Measurements from ENCODE around the gene CCDC174.

CCDC174 gene

DNA sequence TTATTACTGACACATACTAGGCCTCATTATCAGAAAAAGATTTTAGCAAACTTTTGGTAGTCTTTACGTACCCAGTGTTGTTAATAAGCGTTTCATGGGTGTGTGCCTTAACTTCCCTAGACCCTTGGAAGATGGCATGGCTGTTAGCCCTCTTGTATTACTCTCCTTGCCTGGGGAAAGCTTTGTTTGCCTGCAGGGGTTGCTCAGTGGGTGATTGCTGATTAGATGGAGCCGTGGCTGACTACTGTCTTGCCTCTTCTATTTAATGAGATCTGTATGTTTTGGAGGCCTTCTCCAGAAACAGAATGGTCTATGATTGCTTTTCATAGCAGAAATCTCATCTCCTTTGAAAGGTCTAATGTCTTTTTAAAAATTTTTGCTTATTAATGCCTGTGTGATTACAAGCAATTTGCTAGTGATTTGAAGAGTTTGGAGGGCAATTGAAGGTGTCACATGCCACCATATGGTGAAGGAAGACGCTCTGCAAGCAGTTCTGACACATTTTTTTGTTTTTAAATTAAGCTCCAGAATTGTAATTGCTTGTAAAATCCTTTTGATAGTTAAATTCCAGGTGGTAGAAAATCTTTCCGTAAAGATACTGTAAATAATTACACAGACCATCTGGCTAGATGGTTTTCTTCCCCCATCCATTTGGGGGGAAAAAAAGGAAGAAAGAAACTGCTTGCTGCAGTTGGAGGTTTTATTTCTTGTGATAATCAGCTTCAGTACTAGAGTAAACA is 12.0 kb downstream of the CCDC174 start:
- CTCF ChIA-PET, result interaction anchor here (1.0 kb wide), 1 partner anchor 257 kb away, joined by 3 read pairs; no protein-coding TSS in a partner anchor
- POLR2A ChIA-PET, result interaction anchor here (1.9 kb wide), 1 partner anchor 12 kb away, joined by 4 read pairs; the partner anchor contains the start of gene CCDC174
- no peak overlapping the region for H3K4me3 ChIP-seq (ENCODE audit: low read depth, low read length)
- H3K36me3 ChIP-seq (ENCODE audit: control insufficient read depth in 2 of 2, insufficient read depth in 1 of 2, low read length in 2 of 2), result peaks cover 73 to 96% of the 10 kb centered on the region in 2 experiments
- no peak for TF ChIP-seq ZNF335 (tag by site-specific recombination; conservative IDR thresholded peaks at IDR 0.05)
- TF ChIP-seq ZNF626 (tag by site-specific recombination; IDR thresholded peaks at IDR 0.05), result no peak
- TF ChIP-seq, protein P1, sequence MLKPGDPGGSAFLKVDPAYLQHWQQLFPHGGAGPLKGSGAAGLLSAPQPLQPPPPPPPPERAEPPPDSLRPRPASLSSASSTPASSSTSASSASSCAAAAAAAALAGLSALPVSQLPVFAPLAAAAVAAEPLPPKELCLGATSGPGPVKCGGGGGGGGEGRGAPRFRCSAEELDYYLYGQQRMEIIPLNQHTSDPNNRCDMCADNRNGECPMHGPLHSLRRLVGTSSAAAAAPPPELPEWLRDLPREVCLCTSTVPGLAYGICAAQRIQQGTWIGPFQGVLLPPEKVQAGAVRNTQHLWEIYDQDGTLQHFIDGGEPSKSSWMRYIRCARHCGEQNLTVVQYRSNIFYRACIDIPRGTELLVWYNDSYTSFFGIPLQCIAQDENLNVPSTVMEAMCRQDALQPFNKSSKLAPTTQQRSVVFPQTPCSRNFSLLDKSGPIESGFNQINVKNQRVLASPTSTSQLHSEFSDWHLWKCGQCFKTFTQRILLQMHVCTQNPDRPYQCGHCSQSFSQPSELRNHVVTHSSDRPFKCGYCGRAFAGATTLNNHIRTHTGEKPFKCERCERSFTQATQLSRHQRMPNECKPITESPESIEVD (tag by site-specific recombination; IDR thresholded peaks at IDR 0.05), result no peak
- TF ChIP-seq, protein P2, sequence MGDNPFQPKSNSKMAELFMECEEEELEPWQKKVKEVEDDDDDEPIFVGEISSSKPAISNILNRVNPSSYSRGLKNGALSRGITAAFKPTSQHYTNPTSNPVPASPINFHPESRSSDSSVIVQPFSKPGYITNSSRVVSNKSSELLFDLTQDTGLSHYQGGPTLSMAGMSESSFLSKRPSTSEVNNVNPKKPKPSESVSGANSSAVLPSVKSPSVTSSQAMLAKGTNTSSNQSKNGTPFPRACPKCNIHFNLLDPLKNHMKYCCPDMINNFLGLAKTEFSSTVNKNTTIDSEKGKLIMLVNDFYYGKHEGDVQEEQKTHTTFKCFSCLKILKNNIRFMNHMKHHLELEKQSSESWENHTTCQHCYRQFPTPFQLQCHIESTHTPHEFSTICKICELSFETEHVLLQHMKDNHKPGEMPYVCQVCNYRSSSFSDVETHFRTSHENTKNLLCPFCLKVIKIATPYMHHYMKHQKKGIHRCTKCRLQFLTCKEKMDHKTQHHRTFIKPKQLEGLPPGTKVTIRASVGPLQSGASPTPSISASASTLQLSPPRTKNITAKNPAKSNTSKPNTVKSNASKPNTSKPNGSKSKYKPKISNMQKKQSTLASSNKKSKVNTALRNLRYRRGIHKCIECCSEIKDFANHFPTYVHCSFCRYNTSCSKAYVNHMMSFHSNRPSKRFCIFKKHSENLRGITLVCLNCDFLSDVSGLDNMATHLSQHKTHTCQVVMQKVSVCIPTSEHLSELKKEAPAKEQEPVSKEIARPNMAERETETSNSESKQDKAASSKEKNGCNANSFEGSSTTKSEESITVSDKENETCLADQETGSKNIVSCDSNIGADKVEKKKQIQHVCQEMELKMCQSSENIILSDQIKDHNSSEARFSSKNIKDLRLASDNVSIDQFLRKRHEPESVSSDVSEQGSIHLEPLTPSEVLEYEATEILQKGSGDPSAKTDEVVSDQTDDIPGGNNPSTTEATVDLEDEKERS (tag by site-specific recombination; IDR thresholded peaks at IDR 0.05), result no peak
- no peak for TF ChIP-seq GLIS2 (tag by site-specific recombination; IDR thresholded peaks at IDR 0.05)
- no peak for TF ChIP-seq ZNF311 (tag by site-specific recombination; IDR thresholded peaks at IDR 0.05; ENCODE audit: borderline replicate concordance)
- TF ChIP-seq GFI1B (tag by site-specific recombination; IDR thresholded peaks at IDR 0.05), result no peak
- no peak for TF ChIP-seq ZNF558 (tag by site-specific recombination; IDR thresholded peaks at IDR 0.05)
- no peak for TF ChIP-seq ZNF843 (tag by site-specific recombination; IDR thresholded peaks at IDR 0.05)
- H3K9me3 ChIP-seq (ENCODE audit: control insufficient read depth, insufficient read depth, low read depth, low read length), result no peaks in the 10 kb centered on the region
- no peak overlapping the region for H3K27ac ChIP-seq (ENCODE audit: extremely low read depth, low read depth, low read length)
- no peaks in the 10 kb centered on the region for H3K4me1 ChIP-seq (ENCODE audit: control insufficient read depth, insufficient read depth, low read length)

DNA sequence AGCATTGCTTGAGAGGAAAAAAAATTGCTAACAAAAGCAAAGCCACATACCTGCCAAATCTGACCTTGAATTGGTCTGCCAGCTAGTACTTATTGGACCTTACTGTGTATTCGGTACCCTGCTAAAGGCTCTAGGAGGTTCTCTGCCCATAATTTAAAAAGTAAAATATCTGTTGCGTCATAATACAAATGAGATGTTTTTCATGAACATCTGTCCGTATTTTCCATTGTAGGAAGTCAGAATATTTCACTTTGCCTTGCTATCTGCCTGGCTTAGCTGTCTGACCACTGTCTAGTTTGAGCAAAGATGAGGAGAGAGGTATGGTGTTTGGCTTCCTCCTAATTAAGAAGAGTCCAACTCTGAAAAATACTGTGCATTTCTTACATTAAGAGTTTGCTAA is 12.6 kb downstream of the CCDC174 start:
- no peak overlapping the region for H3K4me3 ChIP-seq (ENCODE audit: low read depth, low read length)
- no peaks in the 10 kb centered on the region for H3K9me3 ChIP-seq (ENCODE audit: control insufficient read depth, insufficient read depth, low read depth, low read length)
- no peaks in the 10 kb centered on the region for H3K4me1 ChIP-seq (ENCODE audit: control insufficient read depth, insufficient read depth, low read length)
- POLR2A ChIA-PET, result no interaction called here
- peaks cover 73 to 96% of the 10 kb centered on the region in 2 experiments for H3K36me3 ChIP-seq (ENCODE audit: control insufficient read depth in 2 of 2, insufficient read depth in 1 of 2, low read length in 2 of 2)
- no peak for TF ChIP-seq ZNF324 (tag by site-specific recombination; IDR thresholded peaks at IDR 0.05)
- TF ChIP-seq, protein P3, sequence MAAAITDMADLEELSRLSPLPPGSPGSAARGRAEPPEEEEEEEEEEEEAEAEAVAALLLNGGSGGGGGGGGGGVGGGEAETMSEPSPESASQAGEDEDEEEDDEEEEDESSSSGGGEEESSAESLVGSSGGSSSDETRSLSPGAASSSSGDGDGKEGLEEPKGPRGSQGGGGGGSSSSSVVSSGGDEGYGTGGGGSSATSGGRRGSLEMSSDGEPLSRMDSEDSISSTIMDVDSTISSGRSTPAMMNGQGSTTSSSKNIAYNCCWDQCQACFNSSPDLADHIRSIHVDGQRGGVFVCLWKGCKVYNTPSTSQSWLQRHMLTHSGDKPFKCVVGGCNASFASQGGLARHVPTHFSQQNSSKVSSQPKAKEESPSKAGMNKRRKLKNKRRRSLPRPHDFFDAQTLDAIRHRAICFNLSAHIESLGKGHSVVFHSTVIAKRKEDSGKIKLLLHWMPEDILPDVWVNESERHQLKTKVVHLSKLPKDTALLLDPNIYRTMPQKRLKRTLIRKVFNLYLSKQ (tag by site-specific recombination; IDR thresholded peaks at IDR 0.05; ENCODE audit: borderline replicate concordance), result no peak
- TF ChIP-seq, protein P4, sequence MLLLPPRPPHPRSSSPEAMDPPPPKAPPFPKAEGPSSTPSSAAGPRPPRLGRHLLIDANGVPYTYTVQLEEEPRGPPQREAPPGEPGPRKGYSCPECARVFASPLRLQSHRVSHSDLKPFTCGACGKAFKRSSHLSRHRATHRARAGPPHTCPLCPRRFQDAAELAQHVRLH (tag by site-specific recombination; IDR thresholded peaks at IDR 0.05), result no peak
- CTCF ChIA-PET, result no interaction called here
- no peak overlapping the region for H3K27ac ChIP-seq (ENCODE audit: extremely low read depth, low read depth, low read length)

DNA sequence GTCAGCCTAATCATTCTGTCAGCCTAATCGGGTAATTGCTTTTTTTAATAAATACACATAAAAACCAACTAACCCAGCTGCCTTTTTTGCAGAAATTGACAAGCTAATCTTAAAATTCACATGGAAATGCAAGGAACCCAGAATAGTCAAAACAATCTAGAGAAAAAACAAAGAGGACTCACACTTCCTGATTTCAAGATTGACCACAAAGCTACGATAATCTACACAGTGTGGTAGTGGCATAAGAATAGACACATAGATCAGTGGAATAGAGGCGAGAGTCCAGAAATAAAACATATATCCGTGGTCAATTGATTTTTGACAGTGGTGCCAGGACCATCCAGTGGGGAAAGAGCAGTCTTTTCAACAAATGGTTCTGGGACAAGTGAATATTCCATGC is 21.0 kb downstream of the CCDC174 start:
- Histone ChIP-seq H3K36me3 (ENCODE audit: control insufficient read depth in 2 of 2, insufficient read depth in 1 of 2, low read length in 2 of 2) (peaks cover 37 to 67% of the 10 kb centered on the region in 2 experiments), H3K27ac (ENCODE audit: extremely low read depth, low read depth, low read length) (no peak overlapping the region), H3K9me3 (ENCODE audit: control insufficient read depth, insufficient read depth, low read depth, low read length) (no peaks in the 10 kb centered on the region), H3K4me1 (ENCODE audit: control insufficient read depth, insufficient read depth, low read length) (no peaks in the 10 kb centered on the region), H3K4me3 (ENCODE audit: low read depth, low read length) (no peak overlapping the region)
- POLR2A ChIA-PET, result interaction anchor here (0.6 kb wide), 1 partner anchor 32 kb away, joined by 4 read pairs; no protein-coding TSS in a partner anchor
- TF ChIP-seq ZFP69B (tag by site-specific recombination; IDR thresholded peaks at IDR 0.05) (no peak), ZNF777 (tag by site-specific recombination; IDR thresholded peaks at IDR 0.05; ENCODE audit: borderline replicate concordance) (no peak), ZNF394 (tag by site-specific recombination; IDR thresholded peaks at IDR 0.05; ENCODE audit: borderline replicate concordance) (no peak)
- CTCF ChIA-PET, result interaction anchor here (0.9 to 5.1 kb wide), 9 partner anchors 11 to 469 kb away, joined by 3 to 41 read pairs (median 4); partner anchors contain the start of gene CCDC174

Data from HEK293 (cell line).